ENCODE results near the gene HDAC5.
"Not testable (repeated sequence)": the region's sequence is repeated elsewhere in the genome, so short reads cannot be mapped to it uniquely, and the experiment has no call there.

HDAC5 gene

GRCh38 chr17:44133918-44134476, 10.6 kb upstream of the HDAC5 start:
- no peak for DNase-seq (ENCODE audit: low read depth)

- DNase-seq (ENCODE audit: low read depth): no peak
Measured at GRCh38 chr17:44132275-44132821, 8.9 kb upstream of the HDAC5 start.

GRCh38 chr17:44131372-44131771, 7.9 kb upstream of the HDAC5 start:
- DNase-seq (ENCODE audit: low read depth): not testable (repeated sequence)

GRCh38 chr17:44130693-44131349, 7.4 kb upstream of the HDAC5 start:
- no peak for DNase-seq (ENCODE audit: low read depth)

DNA sequence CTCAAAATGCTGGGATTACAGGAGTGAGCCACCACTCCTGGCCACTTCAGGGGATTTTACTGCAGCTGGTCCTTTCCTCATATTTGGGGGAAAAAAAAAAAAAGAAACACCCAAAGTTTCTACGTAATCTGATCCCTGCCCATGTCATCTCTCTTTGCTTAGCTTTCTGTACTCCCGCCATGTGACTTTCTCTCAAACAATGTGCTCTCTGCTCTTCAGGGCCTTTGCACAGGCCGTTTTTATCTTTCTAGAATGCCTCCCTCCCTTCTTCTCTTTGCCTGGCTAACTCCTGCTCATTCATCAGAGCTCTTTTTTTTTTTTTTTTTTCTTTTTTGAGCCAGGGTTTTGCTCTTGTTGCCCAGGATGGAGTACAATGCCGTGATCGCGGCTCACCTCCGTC, 4.9 kb upstream of the HDAC5 start:
- no peak for DNase-seq (ENCODE audit: low read depth)

- no peak for DNase-seq (ENCODE audit: low read depth)
Measured at GRCh38 chr17:44124118-44124438, 637 bp upstream of the HDAC5 start.

DNA sequence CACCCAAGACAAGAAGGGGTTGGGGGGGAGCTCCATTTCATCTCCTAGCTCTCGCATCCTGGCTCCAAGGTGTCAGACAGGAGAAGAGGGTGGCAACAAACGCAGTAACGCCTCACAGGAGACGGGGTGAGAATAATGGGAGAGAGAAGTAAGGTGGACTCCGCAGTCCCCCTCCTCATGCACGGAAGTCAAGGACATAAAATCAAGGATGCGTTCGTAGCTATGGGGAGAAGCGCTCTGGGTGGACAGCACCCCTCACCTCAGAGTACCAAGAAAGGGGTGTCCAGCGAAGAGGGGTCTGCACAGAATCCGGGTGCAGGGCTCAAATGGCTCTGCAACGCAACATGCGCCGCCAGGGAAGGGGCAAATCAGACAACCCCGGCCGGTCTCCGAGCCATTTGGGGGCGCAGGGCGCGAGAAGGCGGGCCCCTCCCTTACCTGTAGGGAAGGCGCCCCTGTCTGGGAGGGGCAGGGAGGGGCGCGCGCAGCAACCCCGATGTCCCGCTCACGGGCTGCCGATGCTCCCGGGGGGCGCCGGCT, 555 bp downstream of the HDAC5 start:
- no peak for DNase-seq (ENCODE audit: low read depth)

GRCh38 chr17:44121997-44122815, 1.2 kb downstream of the HDAC5 start:
- no peak for DNase-seq (ENCODE audit: low read depth)

GRCh38 chr17:44120851-44121605, 2.4 kb downstream of the HDAC5 start:
- DNase-seq (ENCODE audit: low read depth): no peak

DNA sequence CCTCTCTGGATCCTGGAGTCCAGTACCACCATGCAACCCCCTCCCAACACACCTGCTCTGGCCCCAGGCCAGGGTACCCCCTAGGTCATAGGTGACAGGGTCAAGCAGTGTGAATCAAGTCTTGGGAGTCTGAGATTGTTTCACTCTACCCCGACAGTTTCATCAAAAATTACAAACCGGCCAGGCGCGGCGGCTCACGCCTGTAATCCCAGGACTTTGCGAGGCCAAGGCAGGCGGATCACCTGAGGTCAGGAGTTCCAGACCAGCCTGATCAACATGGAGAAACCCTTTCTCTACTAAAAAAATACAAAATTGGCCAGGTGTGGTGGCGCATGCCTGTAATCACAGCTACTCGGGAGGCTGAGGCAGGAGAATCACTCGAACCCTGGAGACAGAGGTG, 3.2 kb downstream of the HDAC5 start:
- not testable (repeated sequence) for DNase-seq (ENCODE audit: low read depth)

- DNase-seq (ENCODE audit: low read depth): no peak
Measured at GRCh38 chr17:44119798-44120197, 3.6 kb downstream of the HDAC5 start.

- no peak for DNase-seq (ENCODE audit: low read depth)
Measured at GRCh38 chr17:44119062-44119461, 4.4 kb downstream of the HDAC5 start.

GRCh38 chr17:44118427-44119050, 4.9 kb downstream of the HDAC5 start:
- no peak for DNase-seq (ENCODE audit: low read depth)

DNA sequence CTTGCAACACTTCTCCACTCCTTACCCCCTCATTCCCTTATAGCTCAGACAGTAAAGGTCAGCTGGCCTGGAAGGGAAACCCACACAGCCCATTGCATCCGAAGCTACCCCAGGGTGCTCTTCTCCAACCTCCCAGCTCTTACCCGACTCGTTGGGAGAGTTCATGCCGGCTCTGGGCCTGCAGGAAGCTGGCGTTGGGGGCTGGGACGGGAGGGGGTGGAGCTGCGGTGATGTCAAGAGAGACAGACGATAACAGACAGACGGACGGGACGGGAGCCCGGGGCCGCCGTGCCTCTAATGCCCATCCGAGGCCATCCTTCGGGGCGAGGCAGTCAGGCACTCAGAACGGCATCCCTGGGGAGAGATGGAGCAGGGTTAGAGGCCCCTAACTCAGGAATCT, 6.1 kb downstream of the HDAC5 start:
- DNase-seq (ENCODE audit: low read depth): no peak

DNA sequence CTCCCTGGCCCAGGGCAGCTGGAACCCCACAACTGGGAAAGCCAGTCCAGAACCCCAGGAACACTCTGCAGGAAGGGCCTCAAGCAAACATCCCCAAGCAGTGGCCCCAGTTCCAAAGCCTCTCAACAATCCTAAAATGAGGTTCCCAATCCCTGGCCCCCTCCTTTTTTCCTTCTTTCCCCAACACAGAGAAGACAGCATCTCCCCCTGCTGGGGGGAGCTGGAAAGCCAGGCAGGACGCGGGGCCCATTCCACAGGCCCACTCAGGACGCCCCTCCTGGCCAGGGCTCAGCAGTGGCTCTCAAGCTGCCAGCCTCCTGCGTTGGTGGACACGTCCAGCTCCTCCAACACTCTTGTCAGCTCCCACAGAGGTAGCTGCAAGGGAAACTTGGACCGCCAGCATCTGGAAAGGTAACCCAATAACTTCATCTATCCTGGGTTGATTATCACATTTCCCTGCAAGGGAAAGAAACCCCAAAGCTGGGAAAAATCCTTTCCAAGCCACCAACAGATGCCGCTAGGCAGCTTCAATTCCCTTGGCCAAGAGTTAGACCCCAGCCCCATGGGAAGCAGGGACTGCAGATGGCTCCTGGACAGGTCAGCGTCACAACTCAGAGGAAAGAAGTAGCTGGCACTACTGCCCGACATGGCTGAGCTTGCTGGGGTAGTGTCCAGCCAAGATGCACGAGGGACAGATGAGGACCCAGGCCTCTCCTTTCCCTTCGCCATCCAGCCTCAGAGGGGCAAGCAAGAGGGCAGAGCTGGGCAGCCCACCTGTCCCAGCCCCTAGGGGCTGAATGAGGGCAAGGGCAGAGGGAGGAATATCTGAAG, 7.6 kb downstream of the HDAC5 start:
- DNase-seq (ENCODE audit: low read depth): no peak

DNA sequence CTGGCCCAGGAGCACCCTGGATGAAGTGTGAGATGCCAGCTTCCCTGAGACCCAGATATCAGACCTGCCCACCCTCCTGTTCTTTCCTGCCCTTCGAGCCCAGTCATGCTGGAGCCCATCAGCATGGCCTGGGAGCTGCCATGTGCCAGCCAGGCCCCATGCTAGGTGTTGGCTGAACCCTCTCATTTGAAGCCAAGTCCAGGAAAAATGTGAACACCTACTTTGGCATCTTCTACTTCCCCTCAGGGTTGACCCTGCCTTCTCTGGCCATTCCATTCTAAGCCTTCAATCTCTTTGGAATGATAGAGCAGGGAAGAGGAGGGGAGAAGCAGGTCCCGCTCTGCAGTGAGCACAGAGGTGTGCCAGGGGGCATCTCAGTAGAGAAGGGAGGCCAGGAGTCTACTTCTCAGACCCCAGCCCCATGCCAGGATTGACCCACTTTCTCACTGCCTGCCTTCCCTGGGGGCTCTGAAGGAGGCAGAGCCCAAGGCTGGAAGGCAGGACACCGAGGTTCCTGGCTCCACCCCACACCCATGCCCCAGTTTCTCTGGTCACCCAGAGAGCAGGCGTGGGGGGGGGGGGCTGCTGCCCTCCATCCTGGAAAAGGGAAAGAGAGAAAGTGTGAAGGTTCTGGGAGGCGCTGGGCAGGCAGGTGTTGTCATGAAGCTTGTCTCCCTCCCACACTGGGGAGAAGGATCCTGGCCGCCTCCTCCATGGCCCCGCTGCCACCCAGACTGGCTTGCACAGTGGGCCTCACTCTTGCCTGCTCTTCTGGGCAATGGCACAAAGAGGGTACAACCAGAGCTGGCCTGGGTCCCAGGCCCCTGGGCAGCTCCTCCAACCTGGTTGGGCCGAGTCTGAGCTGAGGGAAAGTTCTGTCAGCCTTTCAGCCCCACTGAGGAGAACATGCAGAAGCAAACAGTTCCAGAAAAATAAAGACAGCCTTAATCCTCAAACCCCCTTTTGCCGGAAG, 9.3 kb downstream of the HDAC5 start:
- no peak for DNase-seq (ENCODE audit: low read depth)

GRCh38 chr17:44113382-44113781, 10.1 kb downstream of the HDAC5 start:
- DNase-seq (ENCODE audit: low read depth): no peak

DNA sequence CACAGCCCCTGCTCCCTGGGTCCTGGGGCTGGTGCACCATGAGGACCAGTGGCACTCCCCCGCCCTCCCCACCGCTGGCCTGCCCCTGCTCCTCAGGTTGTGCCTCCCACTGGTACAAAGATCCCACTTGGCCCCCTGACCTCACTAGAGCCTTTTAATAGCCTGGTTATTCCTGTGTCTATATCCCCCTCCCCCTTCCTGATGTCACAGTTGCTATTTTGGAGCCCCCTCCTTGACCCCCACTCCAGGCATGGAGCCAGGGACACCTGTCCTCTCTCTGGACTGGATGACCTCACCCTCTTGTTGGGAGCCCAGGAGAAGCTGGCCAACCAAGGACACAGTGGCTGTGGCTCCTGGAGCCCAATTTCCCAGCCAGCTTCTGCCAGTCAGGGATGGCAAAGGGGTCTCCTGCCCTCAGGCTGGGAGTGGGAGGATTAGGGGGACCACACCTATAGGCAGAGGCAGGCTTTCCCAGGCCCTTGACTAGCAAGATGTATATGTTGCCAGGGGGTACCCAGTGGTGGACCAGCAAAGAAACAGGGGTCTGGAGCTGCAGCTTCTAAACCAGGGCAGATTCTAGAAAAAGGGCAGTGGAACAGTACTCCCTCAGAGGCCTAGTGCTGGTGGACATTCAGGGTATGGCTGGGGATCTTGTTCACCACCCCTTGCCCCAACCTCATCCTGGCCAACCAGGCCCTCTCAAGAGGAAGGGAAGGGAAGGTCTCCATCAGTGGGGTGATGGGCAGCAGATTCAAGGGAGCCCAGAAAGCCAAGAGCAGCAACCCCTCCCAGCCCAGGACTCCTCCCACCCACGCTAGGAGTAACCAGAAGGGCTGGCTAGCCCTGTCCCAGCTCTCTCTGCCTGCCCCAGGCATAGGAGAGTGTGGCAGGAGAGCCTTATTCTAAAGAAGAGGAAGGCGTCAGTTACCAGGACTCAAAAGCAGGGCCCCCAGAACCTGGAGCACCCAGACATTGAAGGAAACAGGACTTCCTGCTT, 10.9 kb downstream of the HDAC5 start:
- DNase-seq (ENCODE audit: low read depth): no peak

Data from T follicular helper cell (primary cell).